GM18867 (cell line): ENCODE data around the gene BMP6.

Experiments
- ATAC-seq: cut with Tn5 transposase; IDR thresholded peaks from one replicate; pipeline ENCODE4 v1.9.1; 2021; ENCODE audit warnings: mild to moderate bottlenecking, moderate library complexity; ENCODE audit not compliant: unreplicated experiment

BMP6 gene

DNA sequence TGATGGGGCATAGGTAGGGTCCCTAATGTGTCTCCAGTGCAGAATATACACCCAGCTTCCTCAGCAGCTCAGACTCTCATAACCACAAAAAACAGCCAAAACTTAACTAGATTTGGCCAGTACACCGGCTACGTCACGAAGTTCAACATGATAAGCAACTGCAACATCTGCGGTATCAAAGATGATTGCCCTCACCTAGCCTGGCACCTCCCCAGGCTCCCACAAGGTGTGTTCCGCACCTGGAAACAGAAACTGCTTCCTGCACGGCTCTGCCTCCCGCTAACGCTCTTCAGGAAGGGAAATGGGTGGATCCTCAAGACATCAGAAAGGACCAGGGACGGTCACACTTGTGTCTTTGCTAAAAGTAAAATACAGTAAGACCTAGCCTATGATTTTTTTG, 175.2 kb downstream of the BMP6 start:
- no peak for ATAC-seq

- no peak for ATAC-seq
Measured at GRCh38 chr6:7901780-7902179, 175.9 kb downstream of the BMP6 start.

GRCh38 chr6:7902221-7902620, 176.3 kb downstream of the BMP6 start:
- no peak for ATAC-seq

- no peak for ATAC-seq
Measured at GRCh38 chr6:7902867-7903266, 177.0 kb downstream of the BMP6 start.

GRCh38 chr6:7903673-7904072, 177.8 kb downstream of the BMP6 start:
- no peak for ATAC-seq

- no peak for ATAC-seq
Measured at GRCh38 chr6:7904654-7905319, 178.9 kb downstream of the BMP6 start.

DNA sequence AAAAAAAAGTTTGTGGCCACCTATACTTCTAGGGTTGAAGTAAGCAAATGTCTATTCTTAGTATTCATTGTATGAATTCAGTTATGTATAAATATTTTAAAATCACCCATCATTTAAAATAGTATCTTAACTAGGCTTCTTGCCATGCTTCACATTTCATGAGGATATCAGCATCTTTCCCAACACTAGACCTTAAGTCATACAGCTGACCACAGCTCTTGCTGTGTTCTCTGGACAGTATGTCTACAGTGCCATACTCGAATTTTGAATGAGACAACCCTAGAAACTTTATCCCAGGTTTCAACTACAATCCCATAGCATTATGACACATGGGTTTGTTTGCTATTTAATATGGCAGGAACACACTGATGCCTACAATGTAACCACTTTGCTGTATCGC, 179.5 kb downstream of the BMP6 start:
- ATAC-seq = no peak

DNA sequence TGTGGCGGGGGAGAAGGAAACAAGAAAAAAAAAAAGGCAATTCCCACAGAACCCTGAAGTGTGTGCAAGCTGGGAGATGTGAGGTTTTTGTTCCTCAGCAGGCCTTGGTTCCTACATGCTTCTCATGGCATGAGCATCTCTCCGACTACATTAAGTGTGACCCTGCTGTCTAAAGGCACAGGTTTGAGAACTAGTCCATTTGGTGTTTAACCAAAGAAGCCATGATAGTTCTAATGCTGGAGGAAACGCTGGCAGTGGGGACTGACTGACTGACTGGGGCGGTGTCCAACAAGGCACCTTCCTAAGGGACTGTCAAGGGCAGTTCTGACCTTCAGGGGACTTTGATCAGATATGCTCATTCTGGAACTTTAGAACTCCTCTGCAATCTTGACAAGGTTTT, 180.8 kb downstream of the BMP6 start:
- no peak for ATAC-seq

GRCh38 chr6:7907159-7907558, 181.3 kb downstream of the BMP6 start:
- no peak for ATAC-seq

DNA sequence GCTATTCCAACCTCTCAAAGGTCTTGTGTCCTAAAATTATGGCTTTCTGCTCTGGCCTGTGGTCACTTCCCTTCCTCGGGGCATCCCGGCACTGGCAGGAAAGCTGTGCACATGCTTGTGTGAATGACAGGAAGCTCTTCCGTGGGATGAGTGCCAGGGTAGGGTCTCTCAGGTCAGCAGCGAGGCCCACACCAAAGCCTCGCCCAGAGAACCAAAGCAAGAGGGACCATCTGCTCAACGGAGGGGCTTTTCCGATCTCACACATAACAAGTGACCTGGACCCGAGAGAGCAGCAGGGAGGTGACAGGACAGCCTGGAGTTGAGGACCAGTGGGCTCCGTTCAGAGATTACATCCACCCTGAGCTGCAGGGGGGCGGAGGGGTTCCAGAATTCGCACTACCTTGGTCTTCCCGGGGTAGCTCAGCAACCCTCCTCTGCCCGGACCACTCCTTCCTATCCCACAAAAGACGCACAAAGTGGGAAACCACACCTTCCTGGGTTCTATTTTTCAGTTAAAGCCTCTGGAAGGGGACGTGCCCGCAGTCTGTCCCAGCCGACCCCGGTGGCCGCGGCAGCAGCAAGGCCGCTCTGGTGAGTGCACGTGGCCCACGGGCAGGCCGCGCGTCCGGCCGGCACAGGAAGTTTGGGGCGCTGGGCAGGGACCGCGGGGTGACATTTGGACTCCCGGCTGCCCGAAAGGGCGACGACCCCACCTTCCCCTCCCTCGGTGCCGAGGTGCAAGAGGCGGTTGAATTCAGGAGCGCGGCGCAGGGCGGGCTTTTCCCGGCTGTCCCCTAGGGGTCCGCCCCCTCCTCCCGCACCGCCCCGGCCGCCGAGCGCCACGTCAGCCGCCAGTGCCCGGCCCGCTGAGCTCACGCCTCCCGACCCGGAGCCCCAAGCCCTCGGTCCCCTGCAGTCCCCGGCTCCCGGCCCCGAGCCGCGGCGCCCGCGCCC, 183.7 kb downstream of the BMP6 start:
- peak; percentile 25 for ATAC-seq

GRCh38 chr6:7910298-7910653, 184.4 kb downstream of the BMP6 start:
- ATAC-seq = peak; percentile 18

DNA sequence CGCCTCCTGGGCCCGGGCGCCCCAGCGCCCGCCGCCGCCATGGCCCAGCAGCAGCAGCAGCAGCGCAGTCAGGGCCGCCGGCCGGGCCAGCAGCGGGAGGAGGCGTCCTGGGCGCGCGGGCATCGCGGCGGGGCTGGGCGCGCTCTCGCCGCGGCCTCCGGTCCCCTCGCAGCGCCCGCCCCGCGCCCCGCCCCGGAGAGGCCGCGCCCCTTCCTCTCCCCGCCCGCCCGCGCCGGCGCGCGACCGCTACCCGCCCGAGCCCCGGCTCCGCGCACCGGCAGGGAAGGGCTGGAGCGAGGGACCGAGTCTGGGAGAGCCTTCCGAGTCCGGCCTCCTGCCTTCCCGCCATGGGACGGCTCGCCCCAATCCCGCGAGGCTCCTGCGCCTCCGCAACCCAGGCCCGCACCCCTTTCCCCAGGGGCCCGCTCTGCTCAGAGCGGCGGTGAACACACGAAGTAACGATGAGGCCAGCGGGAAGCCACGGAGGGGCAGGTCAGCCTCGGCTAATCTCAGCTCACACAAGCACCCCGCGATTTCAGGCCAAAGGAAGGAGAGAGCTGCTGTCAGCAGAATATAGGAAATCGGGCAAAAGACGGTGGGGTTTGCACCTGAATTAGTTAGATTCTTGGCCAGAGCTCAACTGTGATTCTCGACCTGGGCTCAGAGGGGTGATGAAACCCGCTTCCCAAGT, 184.9 kb downstream of the BMP6 start, which contains the start of gene TXNDC5:
Gene TXNDC5 (minus strand): TSS at position 135 of the 691 bp plus-strand sequence. CDS start 12 bp downstream, at position 123.
- ATAC-seq = peak; percentile 71

DNA sequence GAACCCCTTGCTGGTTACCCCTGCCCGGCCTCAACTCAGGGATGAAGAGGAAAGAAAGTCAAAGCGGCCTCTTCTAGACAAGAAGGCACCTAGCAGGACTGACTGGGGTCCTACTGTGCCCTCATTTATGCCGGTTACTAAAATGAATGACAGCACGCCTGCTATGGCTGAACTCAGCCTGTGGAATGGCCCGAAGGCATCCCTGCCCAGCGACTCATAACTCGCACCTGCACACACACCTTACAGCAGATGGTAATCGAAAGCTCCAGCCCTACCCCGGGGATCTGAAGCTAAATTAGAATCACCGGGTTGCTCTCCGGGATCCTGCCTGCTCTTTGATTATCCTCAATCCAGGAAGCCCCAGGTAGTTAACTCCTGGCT, 185.4 kb downstream of the BMP6 start:
- ATAC-seq = no peak

GRCh38 chr6:7912024-7912423, 186.1 kb downstream of the BMP6 start:
- ATAC-seq = no peak

DNA sequence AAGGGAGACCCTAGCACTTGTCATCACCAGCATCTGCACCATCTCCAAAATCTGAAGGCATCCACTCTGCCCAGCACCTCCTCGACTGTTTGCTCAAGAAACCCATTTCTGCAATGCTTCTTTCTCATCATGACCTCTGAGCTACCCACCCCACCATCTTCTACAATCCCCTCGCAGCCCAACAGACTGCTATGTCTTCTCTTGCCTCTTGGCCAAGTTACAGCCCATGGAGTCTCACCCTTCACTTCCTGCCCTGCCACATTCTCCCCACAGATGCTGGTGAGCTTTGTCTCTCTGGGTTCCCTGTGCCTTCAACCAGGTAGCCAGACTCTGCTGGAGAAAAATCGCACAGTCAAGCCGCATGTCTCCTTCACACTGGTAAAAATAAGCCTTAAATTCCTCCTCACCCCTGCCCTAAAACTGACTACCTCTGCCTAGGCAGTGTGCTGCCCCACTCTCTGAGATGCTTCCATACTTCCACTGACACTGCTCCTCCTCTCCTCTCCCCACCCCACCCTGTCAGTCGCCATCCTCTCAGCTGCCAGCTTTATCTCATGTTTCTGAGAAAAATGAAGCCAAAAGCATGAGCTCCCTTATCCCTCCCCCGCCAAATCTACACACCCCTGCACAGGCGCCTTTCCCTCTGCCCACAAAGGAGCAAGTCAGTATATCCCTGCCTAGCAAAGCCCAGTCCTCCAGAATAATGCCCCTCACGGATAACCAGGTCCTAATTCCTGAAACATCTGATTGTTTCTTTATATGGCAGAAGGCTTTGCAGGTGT, 187.0 kb downstream of the BMP6 start:
- no peak for ATAC-seq

DNA sequence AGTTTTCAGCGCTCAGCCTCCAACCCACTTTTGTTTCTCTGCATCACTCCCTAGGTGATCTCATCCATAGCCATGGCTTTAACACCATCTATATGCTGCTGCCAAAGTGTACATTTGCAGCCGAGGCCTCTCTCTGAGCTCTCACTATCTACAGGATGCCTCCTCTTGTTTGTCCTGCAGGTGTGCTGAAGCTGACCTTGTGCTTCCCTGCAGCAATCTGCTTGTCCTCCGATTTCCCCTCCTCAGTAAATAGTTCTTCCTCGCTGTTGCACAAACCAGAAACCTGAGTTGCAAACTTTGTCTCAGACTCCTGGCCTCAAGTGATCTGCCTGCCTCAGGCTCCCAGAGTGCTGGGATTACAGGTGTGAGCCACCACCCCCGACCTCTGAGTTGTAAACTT, 188.4 kb downstream of the BMP6 start:
- no peak for ATAC-seq

GRCh38 chr6:7914991-7915789, 189.3 kb downstream of the BMP6 start:
- ATAC-seq = no peak

GRCh38 chr6:7916959-7917358, 191.1 kb downstream of the BMP6 start:
- ATAC-seq = peak; percentile 87

- no peak for ATAC-seq
Measured at GRCh38 chr6:7917729-7918128, 191.8 kb downstream of the BMP6 start.

DNA sequence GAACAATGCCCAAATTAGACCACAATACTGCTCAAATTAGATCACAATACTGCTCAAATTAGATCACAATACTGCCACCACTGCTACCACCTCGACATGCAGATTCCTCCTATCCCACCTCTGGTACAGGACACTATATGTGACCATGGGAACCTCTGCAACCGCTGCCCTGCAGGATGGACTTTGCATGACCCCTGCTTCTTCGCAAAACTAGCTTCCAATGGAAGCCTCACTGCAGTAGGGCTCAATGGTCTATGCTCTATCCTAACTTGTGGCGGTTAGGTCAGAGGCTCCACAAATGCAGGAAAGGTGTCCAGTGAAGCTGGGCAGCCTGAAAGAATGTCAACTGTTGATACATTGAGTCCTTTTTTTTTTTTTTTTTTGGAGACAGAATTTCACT, 192.5 kb downstream of the BMP6 start:
- no peak for ATAC-seq
